ENCODE measurements around the gene AFMID.

AFMID gene

GRCh38 chr17:78184351-78184750 lies 2.8 kb upstream of the AFMID start:
- peaks cover 7% of the 10 kb centered on the region for H3K36me3 ChIP-seq (ENCODE audit: control insufficient read depth, insufficient read depth, low read length)
- H3K4me3 ChIP-seq (replicated peaks; ENCODE audit: low read depth, low read length), result no peak overlapping the region

GRCh38 chr17:78184868-78185267 lies 2.3 kb upstream of the AFMID start:
- TF ChIP-seq CTCF (IDR thresholded peaks at IDR 0.05; ENCODE audit: insufficient read depth, low read length, poor library complexity, severe bottlenecking), result no peak
- peaks cover 6% of the 10 kb centered on the region for H3K36me3 ChIP-seq (ENCODE audit: control insufficient read depth, insufficient read depth, low read length)

More at GRCh38 chr17:78184351-78184750, 2.8 kb upstream of the AFMID start:
- no peak for DNase-seq (ENCODE audit: extremely low read depth, insufficient read length)
- no peaks in the 10 kb centered on the region for H3K27me3 ChIP-seq (replicated peaks; ENCODE audit: control insufficient read depth, insufficient read depth, low read length)
- TF ChIP-seq CTCF (IDR thresholded peaks at IDR 0.05; ENCODE audit: insufficient read depth, low read length, poor library complexity, severe bottlenecking), result no peak

GRCh38 chr17:78185981-78186691 lies 1.0 kb upstream of the AFMID start:
- no peak for TF ChIP-seq CTCF (IDR thresholded peaks at IDR 0.05; ENCODE audit: insufficient read depth, low read length, poor library complexity, severe bottlenecking)
- Histone ChIP-seq H3K4me3 (replicated peaks; ENCODE audit: low read depth, low read length) (peak overlapping the region; percentile 86), H3K36me3 (ENCODE audit: control insufficient read depth, insufficient read depth, low read length) (peaks cover 12% of the 10 kb centered on the region), H3K27me3 (replicated peaks; ENCODE audit: control insufficient read depth, insufficient read depth, low read length) (no peaks in the 10 kb centered on the region)
- DNase-seq (ENCODE audit: extremely low read depth, insufficient read length), result no peak

More at GRCh38 chr17:78184868-78185267, 2.3 kb upstream of the AFMID start:
- DNase-seq (ENCODE audit: extremely low read depth, insufficient read length), result no peak
- Histone ChIP-seq H3K27me3 (replicated peaks; ENCODE audit: control insufficient read depth, insufficient read depth, low read length) (no peaks in the 10 kb centered on the region), H3K4me3 (replicated peaks; ENCODE audit: low read depth, low read length) (no peak overlapping the region)

- Histone ChIP-seq H3K4me3 (replicated peaks; ENCODE audit: low read depth, low read length) (no peak overlapping the region), H3K36me3 (ENCODE audit: control insufficient read depth, insufficient read depth, low read length) (peaks cover 8% of the 10 kb centered on the region), H3K27me3 (replicated peaks; ENCODE audit: control insufficient read depth, insufficient read depth, low read length) (no peaks in the 10 kb centered on the region)
- TF ChIP-seq CTCF (IDR thresholded peaks at IDR 0.05; ENCODE audit: insufficient read depth, low read length, poor library complexity, severe bottlenecking), result no peak
- DNase-seq (ENCODE audit: extremely low read depth, insufficient read length), result no peak
Observed at GRCh38 chr17:78196716-78197115, 9.6 kb downstream of the AFMID start.

GRCh38 chr17:78197147-78197832 lies 10.1 kb downstream of the AFMID start:
- H3K36me3 ChIP-seq (ENCODE audit: control insufficient read depth, insufficient read depth, low read length), result peaks cover 6% of the 10 kb centered on the region
- DNase-seq (ENCODE audit: extremely low read depth, insufficient read length), result no peak
- H3K27me3 ChIP-seq (replicated peaks; ENCODE audit: control insufficient read depth, insufficient read depth, low read length), result no peaks in the 10 kb centered on the region
- no peak overlapping the region for H3K4me3 ChIP-seq (replicated peaks; ENCODE audit: low read depth, low read length)
- no peak for TF ChIP-seq CTCF (IDR thresholded peaks at IDR 0.05; ENCODE audit: insufficient read depth, low read length, poor library complexity, severe bottlenecking)

Data from GM06990 (cell line).